H9 (cell line): ENCODE data around the gene DNAJC8. TPM values are rescaled to one million over a fixed set of nuclear protein-coding genes. Genes with fewer than 3 reads are reported as not detected.

Experiments used
- DNase-seq: peaks from one replicate; pipeline ENCODE4 v3.0.0-alpha.2; 2017
- H2AFZ ChIP-seq: one replicate; pipeline ENCODE4 v1.6.1; 2013; ENCODE audit warnings: mild to moderate bottlenecking, low read length, control low read depth, moderate library complexity
- H2AK5ac ChIP-seq: 2 replicates; pipeline ENCODE4 v1.6.1; 2013; ENCODE audit warnings: low read length, control low read depth, mixed read lengths; ENCODE audit not compliant: insufficient read length
- H2BK120ac ChIP-seq: one replicate; pipeline ENCODE4 v1.6.1; 2013; ENCODE audit warnings: low read depth, mild to moderate bottlenecking, low read length, control low read depth, inconsistent platforms; ENCODE audit not compliant: poor library complexity, severe bottlenecking
- H2BK12ac ChIP-seq: 2 replicates; pipeline ENCODE4 v1.6.1; 2013; ENCODE audit warnings: low read length, control low read depth, mixed read lengths, low read depth; ENCODE audit not compliant: insufficient read length
- H2BK15ac ChIP-seq: 2 replicates; pipeline ENCODE4 v1.6.1; 2013; ENCODE audit warnings: low read depth, low read length, control low read depth
- H2BK20ac ChIP-seq: one replicate; pipeline ENCODE4 v1.6.1; 2013; ENCODE audit warnings: low read depth, mild to moderate bottlenecking, low read length, control low read depth, inconsistent platforms; ENCODE audit not compliant: poor library complexity, severe bottlenecking
- H2BK5ac ChIP-seq: 2 replicates; pipeline ENCODE4 v1.6.1; 2013; ENCODE audit warnings: low read length, control low read depth, mixed read lengths; ENCODE audit not compliant: insufficient read length
- H3K14ac ChIP-seq: 2 replicates; pipeline ENCODE4 v1.6.1; 2013; ENCODE audit warnings: low read length, control low read depth; ENCODE audit not compliant: insufficient read depth
- H3K18ac ChIP-seq: 2 replicates; pipeline ENCODE4 v1.6.1; 2013; ENCODE audit warnings: low read depth, mild to moderate bottlenecking, mixed read lengths, low read length, control low read depth; ENCODE audit not compliant: insufficient read length
- H3K23ac ChIP-seq: 2 replicates; pipeline ENCODE4 v1.6.1; 2013; ENCODE audit warnings: low read length, control low read depth, mixed read lengths, low read depth; ENCODE audit not compliant: insufficient read length
- H3K23me2 ChIP-seq: 2 replicates; pipeline ENCODE4 v1.6.1; 2013; ENCODE audit warnings: low read depth, mild to moderate bottlenecking, mixed read lengths, low read length, control low read depth; ENCODE audit not compliant: insufficient read length, poor library complexity, severe bottlenecking
- H3K27ac ChIP-seq: 2 replicates; pipeline ENCODE4 v1.5.1; 2013; ENCODE audit warnings: low read length, control low read depth, mixed read lengths, low read depth; ENCODE audit not compliant: insufficient read length
- H3K27me3 ChIP-seq: 2 replicates; pipeline ENCODE4 v1.6.1; 2013; ENCODE audit warnings: low read length, control low read depth, inconsistent platforms; ENCODE audit not compliant: insufficient read depth
- H3K4ac ChIP-seq: 2 replicates; pipeline ENCODE4 v1.6.1; 2013; ENCODE audit warnings: low read depth, mild to moderate bottlenecking, control low read depth, inconsistent platforms, low read length, moderate library complexity
- H3K4me1 ChIP-seq: 2 replicates; pipeline ENCODE4 v1.6.1; 2013; ENCODE audit warnings: low read length, control low read depth, inconsistent platforms; ENCODE audit not compliant: insufficient read depth
- H3K4me2 ChIP-seq: 2 replicates; pipeline ENCODE4 v1.6.1; 2013; ENCODE audit warnings: low read length, control low read depth, mixed read lengths; ENCODE audit not compliant: insufficient read length, insufficient read depth
- H3K56ac ChIP-seq: 2 replicates; pipeline ENCODE4 v1.6.1; 2013; ENCODE audit warnings: low read depth, mild to moderate bottlenecking, mixed read lengths, low read length, control low read depth; ENCODE audit not compliant: insufficient read length
- H3K79me1 ChIP-seq: 2 replicates; pipeline ENCODE4 v1.6.1; 2013; ENCODE audit warnings: low read depth, mild to moderate bottlenecking, moderate library complexity, low read length, control low read depth, inconsistent platforms; ENCODE audit not compliant: insufficient read depth, poor library complexity, severe bottlenecking
- H3K79me2 ChIP-seq: 2 replicates; pipeline ENCODE4 v1.6.1; 2013; ENCODE audit warnings: low read length, control low read depth, inconsistent platforms; ENCODE audit not compliant: insufficient read depth
- H3K9ac ChIP-seq: 2 replicates; pipeline ENCODE4 v1.6.1; 2013; ENCODE audit warnings: low read length, control low read depth, mixed read lengths; ENCODE audit not compliant: insufficient read length; ENCODE audit errors: extremely low read depth
- H3K9me3 ChIP-seq: one replicate; pipeline ENCODE4 v1.6.1; 2013; ENCODE audit warnings: low read depth, low read length, inconsistent platforms; ENCODE audit not compliant: control insufficient read depth
- H3T11ph ChIP-seq: one replicate; pipeline ENCODE4 v1.6.1; 2013; ENCODE audit warnings: mild to moderate bottlenecking, low read length, control low read depth, inconsistent platforms
- H4K20me1 ChIP-seq: one replicate; pipeline ENCODE4 v1.6.1; 2013; ENCODE audit not compliant: control insufficient read depth, insufficient read length, insufficient read depth
- H4K5ac ChIP-seq: 2 replicates; pipeline ENCODE4 v1.6.1; 2013; ENCODE audit warnings: low read depth, mild to moderate bottlenecking, mixed read lengths, low read length, control low read depth; ENCODE audit not compliant: insufficient read length
- H4K8ac ChIP-seq: replicated peaks from 2 replicates; pipeline ENCODE4 v1.6.1; 2013; ENCODE audit warnings: low read length, control low read depth, mixed read lengths, low read depth; ENCODE audit not compliant: insufficient read length
- H4K91ac ChIP-seq: 2 replicates; pipeline ENCODE4 v1.6.1; 2013; ENCODE audit warnings: low read depth, mild to moderate bottlenecking, moderate library complexity, mixed read lengths, low read length, control low read depth; ENCODE audit not compliant: insufficient read length
- H3K27ac Mint-ChIP-seq, 3 experiments: 2 replicates in 2 of 3; 3 replicates in 1 of 3; pipeline ENCODE4 v1.8.0; 2020 to 2021; ENCODE audit warnings: mixed read lengths in 3 of 3, mild to moderate bottlenecking in 1 of 3, moderate library complexity in 1 of 3
- H3K27me3 Mint-ChIP-seq: 2 replicates; pipeline ENCODE4 v1.8.0; 2021; ENCODE audit warnings: low read depth, mild to moderate bottlenecking, moderate library complexity, mixed read lengths
- H3K36me3 Mint-ChIP-seq, 3 experiments: 2 replicates in 2 of 3; 3 replicates in 1 of 3; pipeline ENCODE4 v1.8.0; 2020 to 2021; ENCODE audit warnings: low read depth in 3 of 3, mixed read lengths in 3 of 3; ENCODE audit not compliant: insufficient read depth in 1 of 3
- H3K4me1 Mint-ChIP-seq, 2 experiments: 2 replicates each; pipeline ENCODE4 v1.8.0; 2020; ENCODE audit warnings: mixed read lengths in 2 of 2
- H3K4me3 Mint-ChIP-seq, 2 experiments: 2 replicates in 1 of 2; 3 replicates in 1 of 2; pipeline ENCODE4 v1.8.0; 2020 to 2021; ENCODE audit warnings: mild to moderate bottlenecking in 2 of 2, mixed read lengths in 2 of 2, moderate library complexity in 1 of 2
- H3K9me3 Mint-ChIP-seq, 2 experiments: 2 replicates in 1 of 2; 3 replicates in 1 of 2; pipeline ENCODE4 v1.8.0; 2020; ENCODE audit warnings: mild to moderate bottlenecking in 2 of 2, mixed read lengths in 2 of 2, moderate library complexity in 1 of 2
- WGBS: extraction: QIAGEN DNeasy Blood & Tissue Kit; methylation state at CpG from one replicate; pipeline ENCODE4 v1.1.7; 2013; ENCODE audit warnings: missing lambda C conversion rate, low lambda C conversion rate, mixed read lengths; ENCODE audit not compliant: insufficient read length; ENCODE audit errors: extremely low coverage; 5-methylcytosine and 5-hydroxymethylcytosine counted together
- total RNA-seq: library from RNA; stranded (reverse); gene quantifications from 2 replicates; pipeline ENCODE4 v1.2.1, GENCODE V29; 2021
- TF ChIP-seq, protein P1 (sequence below): fragments of 200-600 bp; sonication (generic); conservative IDR thresholded peaks from 3 replicates; pipeline ENCODE4 v1.8.0; 2021; ENCODE audit warnings: antibody characterized with exemption, mild to moderate bottlenecking

Gene DNAJC8
- total RNA-seq, 1 experiment from 2014 or later = 132 TPM

DNA sequence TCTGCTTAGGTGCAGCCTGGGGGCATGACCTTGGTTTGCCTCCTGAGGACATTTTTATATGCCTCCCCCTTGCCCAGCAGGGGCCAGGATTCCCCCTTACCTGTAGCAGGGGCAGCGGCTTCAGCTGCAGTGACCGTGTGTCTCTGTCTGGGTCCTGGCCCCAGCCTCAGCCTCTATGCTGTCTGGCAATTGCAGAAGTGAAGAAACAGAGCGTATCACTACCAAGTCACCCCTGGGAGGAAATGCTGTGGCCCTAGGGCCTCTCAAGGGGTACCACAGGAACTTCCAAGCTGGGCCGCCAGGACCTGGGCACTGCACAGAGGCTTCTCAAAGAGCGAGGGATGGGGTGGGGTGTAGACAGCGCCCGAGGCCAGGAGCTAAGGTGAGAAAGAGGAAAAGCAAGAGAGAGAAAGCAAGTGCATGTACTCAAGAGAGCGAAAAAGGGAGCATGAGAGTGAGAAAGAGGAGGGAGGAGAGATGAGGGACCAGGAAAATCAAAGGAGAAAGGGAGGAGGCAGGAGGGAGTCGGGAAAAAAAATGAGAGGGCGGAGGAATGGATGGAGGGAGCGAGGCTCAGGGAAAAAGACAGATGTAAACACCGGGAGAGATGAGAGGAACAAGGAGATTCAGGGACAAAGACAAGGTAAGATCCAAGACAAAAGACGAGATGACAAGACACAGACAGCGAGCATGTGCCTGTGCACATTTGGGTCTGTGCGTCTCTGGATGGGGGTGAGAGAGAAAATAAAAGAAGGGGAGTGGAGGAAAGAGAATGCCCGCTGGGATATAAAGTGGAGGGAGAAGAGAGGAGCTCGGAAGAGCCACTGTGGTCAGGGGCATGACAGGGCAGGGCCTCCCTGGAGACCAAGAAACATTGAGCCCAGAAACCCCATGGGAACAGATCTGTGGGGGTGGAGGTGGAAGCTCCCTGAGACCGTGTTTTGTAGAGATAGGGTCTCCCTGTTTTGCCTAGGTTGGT lies 56.0 kb downstream of the DNAJC8 start, which contains the start of gene PTAFR:
Gene PTAFR, minus strand, starts transcription at position 199 of the 979 bp plus-strand sequence. CDS start 25,669 bp downstream, outside the sequence.
- Histone ChIP-seq H3K14ac (no peak within 1 kb of the TSS; the same call in 1 of the 2 replicates), H2AFZ (no peak within 1 kb of the TSS), H3K79me1 (no peaks in the 10 kb centered on the region), H2BK20ac (no peak within 1 kb of the TSS), H3K18ac (no peak within 1 kb of the TSS), H2BK5ac (no peak within 1 kb of the TSS), H4K8ac (peak within 1 kb of the TSS; percentile 10), H3K27me3 (no peaks in the 10 kb centered on the region), H2AK5ac (no peak within 1 kb of the TSS), H2BK120ac (no peak within 1 kb of the TSS), H3K79me2 (no peaks in the 10 kb centered on the region), H3K23ac (no peak within 1 kb of the TSS), H2BK12ac (no peak within 1 kb of the TSS), H3T11ph (no peak within 1 kb of the TSS), H3K27ac (no peak within 1 kb of the TSS), H3K9me3 (no peaks in the 10 kb centered on the region), H3K56ac (no peak within 1 kb of the TSS), H4K91ac (no peak within 1 kb of the TSS), H3K4me2 (no peak within 1 kb of the TSS), H3K4me1 (no peaks in the 10 kb centered on the region), H3K23me2 (peaks cover 2% of the 10 kb centered on the region), H4K20me1 (no peaks in the 10 kb centered on the region), H3K4ac (no peak within 1 kb of the TSS), H3K9ac (no peak within 1 kb of the TSS), H4K5ac (no peak within 1 kb of the TSS), H2BK15ac (no peak within 1 kb of the TSS)
- no peak for DNase-seq
- H3K9me3 Mint-ChIP-seq = no peaks in the 10 kb centered on the region; a peak in 1 of 5 replicates
- 100% methylated on average over 3 of the region's 18 CpGs for WGBS
- peak within 1 kb of the TSS in 1 of 2 experiments; percentile 19; a peak in 2 of 5 replicates for H3K4me3 Mint-ChIP-seq
- TF ChIP-seq, protein P1, sequence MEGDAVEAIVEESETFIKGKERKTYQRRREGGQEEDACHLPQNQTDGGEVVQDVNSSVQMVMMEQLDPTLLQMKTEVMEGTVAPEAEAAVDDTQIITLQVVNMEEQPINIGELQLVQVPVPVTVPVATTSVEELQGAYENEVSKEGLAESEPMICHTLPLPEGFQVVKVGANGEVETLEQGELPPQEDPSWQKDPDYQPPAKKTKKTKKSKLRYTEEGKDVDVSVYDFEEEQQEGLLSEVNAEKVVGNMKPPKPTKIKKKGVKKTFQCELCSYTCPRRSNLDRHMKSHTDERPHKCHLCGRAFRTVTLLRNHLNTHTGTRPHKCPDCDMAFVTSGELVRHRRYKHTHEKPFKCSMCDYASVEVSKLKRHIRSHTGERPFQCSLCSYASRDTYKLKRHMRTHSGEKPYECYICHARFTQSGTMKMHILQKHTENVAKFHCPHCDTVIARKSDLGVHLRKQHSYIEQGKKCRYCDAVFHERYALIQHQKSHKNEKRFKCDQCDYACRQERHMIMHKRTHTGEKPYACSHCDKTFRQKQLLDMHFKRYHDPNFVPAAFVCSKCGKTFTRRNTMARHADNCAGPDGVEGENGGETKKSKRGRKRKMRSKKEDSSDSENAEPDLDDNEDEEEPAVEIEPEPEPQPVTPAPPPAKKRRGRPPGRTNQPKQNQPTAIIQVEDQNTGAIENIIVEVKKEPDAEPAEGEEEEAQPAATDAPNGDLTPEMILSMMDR = no peak
- no peaks in the 10 kb centered on the region for H3K27me3 Mint-ChIP-seq
- H3K27ac Mint-ChIP-seq = peak within 1 kb of the TSS in 1 of 3 experiments; percentile 26; a peak in 4 of 7 replicates
- H3K4me1 Mint-ChIP-seq = peaks cover 15 to 21% of the 10 kb centered on the region in 2 experiments
- H3K36me3 Mint-ChIP-seq = no peaks in the 10 kb centered on the region
